NCI-H1105 treated with DMSO at 0.1 percent for 48 hours (cell line): ENCODE results near the gene CHRNG.

Source experiments
- DNase-seq: peaks from one replicate; lab custom pipeline; 2025; lab: John Stamatoyannopoulos, UW

CHRNG gene

DNA sequence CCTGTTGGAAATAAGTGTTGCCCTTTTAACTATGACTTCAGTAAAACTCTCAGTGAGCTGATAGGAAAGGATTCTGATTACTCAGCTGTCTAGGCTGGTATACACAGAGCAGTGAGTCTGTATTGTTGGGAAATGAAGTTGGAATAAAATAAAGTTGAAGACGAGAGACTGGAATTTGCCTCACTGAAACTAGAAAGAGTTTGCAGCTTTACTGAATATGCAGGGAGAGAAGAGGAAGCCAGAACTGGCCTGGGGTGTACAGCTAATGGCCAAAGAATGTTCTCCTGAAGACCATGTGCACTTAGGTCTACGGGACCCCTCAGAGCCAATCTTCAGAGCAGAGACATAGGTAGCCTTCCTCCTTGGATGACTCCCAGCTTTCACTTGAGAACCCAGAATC lies 37.5 kb downstream of the CHRNG start:
- no peak for DNase-seq

- DNase-seq = no peak
Measured at GRCh38 chr2:232577841-232578240, 38.3 kb downstream of the CHRNG start.

DNA sequence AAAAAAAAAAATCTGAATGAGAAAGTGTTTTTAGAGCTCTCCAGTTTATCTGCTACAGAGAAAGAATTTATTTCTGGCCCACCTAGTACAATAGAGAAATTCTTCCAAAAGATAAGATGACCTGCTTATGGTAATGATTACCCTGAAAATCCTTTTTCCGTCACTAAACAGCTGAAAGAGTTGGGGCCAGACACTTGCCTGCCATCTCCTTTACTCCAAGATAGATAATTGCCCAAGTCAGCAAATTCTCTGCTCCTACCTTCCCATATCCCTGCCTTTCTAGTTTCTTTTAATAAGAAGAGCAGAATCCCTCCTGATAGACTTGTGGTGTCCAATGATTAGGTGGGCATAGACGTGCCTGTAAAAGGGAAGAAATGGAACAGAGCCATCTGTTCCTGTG lies 39.1 kb downstream of the CHRNG start:
- no peak for DNase-seq

- no peak for DNase-seq
Measured at GRCh38 chr2:232580648-232580981, 41.1 kb downstream of the CHRNG start.

- DNase-seq = no peak
Measured at GRCh38 chr2:232581725-232582124, 42.2 kb downstream of the CHRNG start.

- no peak for DNase-seq
Measured at GRCh38 chr2:232584238-232584637, 44.7 kb downstream of the CHRNG start.

DNA sequence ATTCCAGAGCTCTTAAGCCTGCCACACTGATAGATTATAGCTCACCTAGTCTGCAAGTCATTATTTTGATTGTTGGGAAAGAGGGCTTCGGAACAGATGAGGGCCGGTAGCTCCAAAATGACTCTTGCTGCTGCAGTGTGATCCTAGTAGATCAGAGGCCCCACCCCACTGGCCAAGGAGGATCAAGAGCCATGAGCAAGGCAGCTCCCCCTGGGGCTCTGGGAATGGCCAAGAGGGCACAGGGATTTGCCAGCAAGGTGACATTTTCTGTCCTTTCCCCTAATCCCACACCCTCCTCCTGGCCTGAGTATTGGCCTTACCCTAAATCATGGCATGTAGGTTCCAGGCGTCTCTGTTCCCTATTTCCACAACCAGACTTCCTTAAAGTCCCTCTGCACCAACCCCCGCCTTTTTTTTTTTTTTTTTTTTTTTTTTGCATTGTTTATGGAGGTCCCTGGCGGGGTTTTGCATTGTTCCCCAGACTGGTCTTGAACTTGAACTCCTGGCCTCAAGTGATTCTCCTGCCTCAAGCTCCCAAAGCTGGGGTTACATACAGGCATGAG lies 47.5 kb downstream of the CHRNG start:
- no peak for DNase-seq

GRCh38 chr2:232587512-232587911 lies 48.0 kb downstream of the CHRNG start:
- DNase-seq = no peak

DNA sequence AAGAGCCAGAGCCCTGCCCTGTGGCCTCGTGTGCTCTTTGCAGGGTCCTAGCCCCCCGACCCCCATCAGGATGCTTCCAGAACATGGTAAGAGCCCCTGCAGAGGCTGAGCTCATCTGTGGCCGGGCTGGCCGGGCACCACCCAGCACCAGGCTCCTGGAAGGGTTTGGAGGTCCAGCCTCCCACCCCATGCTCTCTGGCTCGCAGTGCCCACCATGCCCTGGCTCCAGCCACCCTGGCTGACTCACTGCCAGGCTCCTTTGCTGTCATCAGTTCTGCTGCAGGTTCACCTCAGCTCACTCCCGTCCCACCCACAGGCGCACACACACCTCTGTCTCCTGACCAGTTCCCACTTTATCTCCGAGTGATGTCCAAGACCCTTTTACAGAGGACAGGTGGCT lies 48.5 kb downstream of the CHRNG start:
- no peak for DNase-seq

GRCh38 chr2:232588680-232589585 lies 49.4 kb downstream of the CHRNG start:
- DNase-seq = no peak

GRCh38 chr2:232592772-232593395 lies 53.4 kb downstream of the CHRNG start:
- DNase-seq = no peak

DNA sequence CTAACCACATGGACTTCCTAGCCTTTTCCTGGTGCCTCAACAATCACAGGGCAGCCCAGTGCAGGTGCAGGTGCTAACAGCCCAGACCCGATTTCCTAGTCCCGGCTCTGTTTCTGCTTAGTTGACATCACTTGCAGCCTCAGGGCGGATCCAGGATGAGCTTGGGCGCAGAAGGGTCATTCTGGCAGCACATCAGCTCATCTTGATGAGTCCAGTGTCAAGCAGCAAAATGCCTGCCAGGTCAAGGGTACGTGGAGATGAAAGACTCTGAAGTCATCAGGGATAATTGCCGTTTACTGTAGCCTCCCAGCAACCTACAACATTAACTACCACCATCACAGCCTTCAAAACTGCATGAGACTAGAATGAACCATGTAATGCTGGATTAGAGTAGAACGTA lies 54.5 kb downstream of the CHRNG start:
- DNase-seq = no peak
